ENCODE data around the gene RYR2. TPM values are rescaled to one million over a fixed set of nuclear protein-coding genes. Genes with fewer than 3 reads are reported as not detected.
"Not testable (repeated sequence)": the region's sequence is repeated elsewhere in the genome, so short reads cannot be mapped to it uniquely, and the experiment has no call there.

The RYR2 gene
- total RNA-seq, 1 donor from 2014 or later: 0.19 TPM

DNA sequence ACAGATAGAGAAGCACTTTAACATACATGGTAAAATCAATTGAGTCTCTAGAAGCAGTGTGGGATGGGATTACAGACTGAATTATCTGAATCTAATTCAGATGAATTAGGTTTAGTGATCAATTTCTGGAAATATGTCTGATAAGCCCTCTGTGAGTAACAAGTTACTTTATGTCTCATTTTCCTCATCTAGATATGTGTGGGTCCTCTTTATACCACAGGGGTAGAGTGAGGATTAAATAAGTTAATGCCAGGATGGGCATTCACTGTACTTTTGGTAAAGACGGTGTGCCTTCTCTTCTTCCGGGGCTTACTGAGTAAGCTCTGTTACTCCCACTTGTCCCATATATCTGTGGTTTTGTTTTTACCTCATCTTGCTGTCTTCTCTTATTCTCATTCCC, 225.8 kb downstream of the RYR2 start:
- no peak overlapping the region for H3K27ac Mint-ChIP-seq

DNA sequence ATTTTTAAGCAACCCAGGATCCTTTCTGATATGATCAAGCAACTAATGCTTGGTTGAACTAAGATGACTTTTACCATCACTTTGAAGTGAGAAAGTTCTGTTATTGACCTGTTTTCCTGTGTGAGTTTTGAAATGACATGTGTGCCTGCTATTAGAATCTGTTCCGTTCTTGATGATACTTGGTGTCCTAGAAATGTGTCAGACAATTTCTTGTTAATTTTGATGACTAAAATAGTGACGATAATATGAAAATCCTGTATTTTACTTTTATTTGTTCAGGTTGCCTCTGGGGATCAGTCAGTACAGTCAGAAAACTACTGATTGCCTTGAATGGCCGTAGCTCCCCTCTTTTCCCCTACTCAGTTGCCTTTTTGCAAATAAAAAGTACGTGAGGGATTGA, 228.0 kb downstream of the RYR2 start:
- DNase-seq (ENCODE audit: low spot score, unreplicated experiment): no peak
- Mint-ChIP-seq H3K27ac (no peak overlapping the region), H3K4me1 (ENCODE audit: low read depth) (no peaks in the 10 kb centered on the region), H3K36me3 (ENCODE audit: insufficient read depth) (no peaks in the 10 kb centered on the region), H3K9me3 (ENCODE audit: low read depth) (no peaks in the 10 kb centered on the region), H3K27me3 (no peaks in the 10 kb centered on the region), H3K4me3 (ENCODE audit: low read depth) (no peak overlapping the region)
- TF ChIP-seq, protein P1, sequence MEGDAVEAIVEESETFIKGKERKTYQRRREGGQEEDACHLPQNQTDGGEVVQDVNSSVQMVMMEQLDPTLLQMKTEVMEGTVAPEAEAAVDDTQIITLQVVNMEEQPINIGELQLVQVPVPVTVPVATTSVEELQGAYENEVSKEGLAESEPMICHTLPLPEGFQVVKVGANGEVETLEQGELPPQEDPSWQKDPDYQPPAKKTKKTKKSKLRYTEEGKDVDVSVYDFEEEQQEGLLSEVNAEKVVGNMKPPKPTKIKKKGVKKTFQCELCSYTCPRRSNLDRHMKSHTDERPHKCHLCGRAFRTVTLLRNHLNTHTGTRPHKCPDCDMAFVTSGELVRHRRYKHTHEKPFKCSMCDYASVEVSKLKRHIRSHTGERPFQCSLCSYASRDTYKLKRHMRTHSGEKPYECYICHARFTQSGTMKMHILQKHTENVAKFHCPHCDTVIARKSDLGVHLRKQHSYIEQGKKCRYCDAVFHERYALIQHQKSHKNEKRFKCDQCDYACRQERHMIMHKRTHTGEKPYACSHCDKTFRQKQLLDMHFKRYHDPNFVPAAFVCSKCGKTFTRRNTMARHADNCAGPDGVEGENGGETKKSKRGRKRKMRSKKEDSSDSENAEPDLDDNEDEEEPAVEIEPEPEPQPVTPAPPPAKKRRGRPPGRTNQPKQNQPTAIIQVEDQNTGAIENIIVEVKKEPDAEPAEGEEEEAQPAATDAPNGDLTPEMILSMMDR (IDR thresholded peaks at IDR 0.05; ENCODE audit: unreplicated experiment): no peak

More for the DNA sequence above, 225.8 kb downstream of the RYR2 start:
- no peaks in the 10 kb centered on the region for H3K4me1 Mint-ChIP-seq (ENCODE audit: low read depth)
- H3K9me3 Mint-ChIP-seq (ENCODE audit: low read depth): no peaks in the 10 kb centered on the region
- H3K36me3 Mint-ChIP-seq (ENCODE audit: insufficient read depth): no peaks in the 10 kb centered on the region
- no peaks in the 10 kb centered on the region for H3K27me3 Mint-ChIP-seq
- H3K4me3 Mint-ChIP-seq (ENCODE audit: low read depth): no peak overlapping the region
- TF ChIP-seq, protein P1 (IDR thresholded peaks at IDR 0.05; ENCODE audit: unreplicated experiment): no peak
- no peak for DNase-seq (ENCODE audit: low spot score, unreplicated experiment)

DNA sequence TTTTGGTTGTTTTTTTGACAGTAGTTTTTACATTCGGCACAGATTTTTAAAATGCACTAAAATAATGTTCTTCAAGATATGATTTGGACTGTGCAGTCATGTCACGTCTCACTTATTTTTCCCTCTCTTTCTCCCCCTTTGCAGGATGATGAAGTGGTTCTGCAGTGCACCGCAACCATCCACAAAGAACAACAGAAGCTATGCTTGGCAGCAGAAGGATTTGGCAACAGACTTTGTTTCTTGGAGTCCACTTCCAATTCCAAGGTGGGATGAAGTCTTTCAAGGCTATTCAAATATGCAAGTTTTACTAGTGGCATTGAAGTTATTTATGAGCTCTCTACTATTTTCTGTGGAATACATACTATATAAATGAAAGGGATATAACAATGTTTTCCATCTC, 228.4 kb downstream of the RYR2 start:
- Mint-ChIP-seq H3K27ac (no peak overlapping the region), H3K4me3 (ENCODE audit: low read depth) (no peak overlapping the region), H3K27me3 (no peaks in the 10 kb centered on the region), H3K9me3 (ENCODE audit: low read depth) (no peaks in the 10 kb centered on the region), H3K4me1 (ENCODE audit: low read depth) (no peaks in the 10 kb centered on the region), H3K36me3 (ENCODE audit: insufficient read depth) (no peaks in the 10 kb centered on the region)
- no peak for DNase-seq (ENCODE audit: low spot score, unreplicated experiment)
- TF ChIP-seq, protein P1 (IDR thresholded peaks at IDR 0.05; ENCODE audit: unreplicated experiment): no peak

DNA sequence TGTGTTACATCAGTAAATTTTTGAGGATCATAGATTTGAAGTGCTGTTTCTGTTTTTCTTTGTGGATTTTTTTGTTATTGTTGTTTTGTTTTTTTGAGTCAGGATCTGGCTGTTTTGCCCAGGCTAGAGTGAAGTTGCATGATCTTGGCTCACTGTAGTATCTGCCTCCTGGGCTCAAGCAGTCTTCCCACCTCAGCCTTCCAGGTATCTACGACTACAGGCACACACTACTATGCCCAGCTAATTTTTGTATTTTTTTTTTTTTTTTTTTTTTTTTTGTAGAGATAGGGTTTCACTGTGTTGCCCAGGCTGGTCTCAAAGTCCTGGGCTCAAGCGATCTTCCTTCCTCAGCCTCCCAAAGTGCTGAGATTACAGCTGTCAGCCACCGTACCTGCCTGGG, 236.0 kb downstream of the RYR2 start:
- H3K27me3 Mint-ChIP-seq; H3K27ac Mint-ChIP-seq; H3K36me3 Mint-ChIP-seq (ENCODE audit: insufficient read depth); H3K4me1 Mint-ChIP-seq (ENCODE audit: low read depth); H3K4me3 Mint-ChIP-seq (ENCODE audit: low read depth); DNase-seq (ENCODE audit: low spot score, unreplicated experiment); H3K9me3 Mint-ChIP-seq (ENCODE audit: low read depth): not testable (repeated sequence)

DNA sequence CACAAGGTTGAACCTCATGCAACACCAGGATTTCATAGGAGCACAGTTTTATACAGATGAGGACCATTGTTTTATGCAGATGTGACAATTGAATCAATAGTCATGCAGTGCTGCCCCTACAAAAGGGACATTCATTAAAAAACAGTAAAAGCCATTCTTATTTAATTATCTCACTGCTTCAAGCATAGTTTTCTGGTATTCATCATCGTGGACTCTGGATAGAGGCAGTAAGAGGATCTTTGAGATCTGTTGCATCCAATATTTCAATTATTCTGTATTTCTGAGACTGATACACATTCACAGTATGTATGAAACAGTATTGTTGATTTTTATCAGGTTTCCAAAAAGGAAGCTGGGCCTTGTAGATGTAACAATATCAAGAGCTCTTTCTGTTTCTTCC, 237.6 kb downstream of the RYR2 start:
- Mint-ChIP-seq H3K9me3 (ENCODE audit: low read depth) (no peaks in the 10 kb centered on the region), H3K27ac (no peak overlapping the region), H3K4me3 (ENCODE audit: low read depth) (no peak overlapping the region), H3K27me3 (peaks cover 2% of the 10 kb centered on the region), H3K36me3 (ENCODE audit: insufficient read depth) (no peaks in the 10 kb centered on the region), H3K4me1 (ENCODE audit: low read depth) (no peaks in the 10 kb centered on the region)
- no peak for DNase-seq (ENCODE audit: low spot score, unreplicated experiment)
- TF ChIP-seq, protein P1 (IDR thresholded peaks at IDR 0.05; ENCODE audit: unreplicated experiment): no peak

DNA sequence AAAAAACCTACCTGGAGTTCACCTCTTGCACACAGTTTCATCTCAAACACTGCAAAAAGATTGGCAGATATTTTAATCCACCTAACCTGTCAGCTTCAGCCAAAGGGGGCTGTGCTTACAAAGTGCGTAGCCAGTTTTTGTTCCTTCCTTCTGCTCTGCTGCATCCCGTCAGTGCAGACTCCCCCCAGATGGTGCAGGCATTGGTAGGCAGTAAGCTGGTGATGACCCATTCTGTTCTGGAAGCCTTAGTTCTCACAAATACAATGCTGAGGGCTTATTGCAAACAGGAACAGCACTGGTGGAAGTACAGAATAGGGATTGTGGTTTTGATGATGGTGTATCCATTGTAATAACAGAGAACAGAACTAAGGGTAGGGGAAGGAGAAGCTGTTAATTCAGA, 239.5 kb downstream of the RYR2 start:
- H3K27ac Mint-ChIP-seq: no peak overlapping the region
- H3K36me3 Mint-ChIP-seq (ENCODE audit: insufficient read depth): no peaks in the 10 kb centered on the region
- TF ChIP-seq, protein P1 (IDR thresholded peaks at IDR 0.05; ENCODE audit: unreplicated experiment): no peak
- DNase-seq (ENCODE audit: low spot score, unreplicated experiment): no peak
- peaks cover 2% of the 10 kb centered on the region for H3K27me3 Mint-ChIP-seq
- H3K4me3 Mint-ChIP-seq (ENCODE audit: low read depth): no peak overlapping the region
- no peaks in the 10 kb centered on the region for H3K4me1 Mint-ChIP-seq (ENCODE audit: low read depth)
- H3K9me3 Mint-ChIP-seq (ENCODE audit: low read depth): no peaks in the 10 kb centered on the region

Measured in progenitor cell of endocrine pancreas (in vitro differentiated cells).